Glutamatergic neuron (in vitro differentiated cells): ENCODE data around the gene PTPRH. TPM values are rescaled to one million over a fixed set of nuclear protein-coding genes. Genes with fewer than 3 reads are reported as not detected.

Experiments used
- DNase-seq: peaks from one replicate; pipeline ENCODE4 v3.0.0; 2022
- H3K27ac Mint-ChIP-seq: one replicate; pipeline ENCODE4 v1.8.0; 2020; ENCODE audit warnings: mild to moderate bottlenecking, mixed read lengths, inconsistent platforms; ENCODE audit not compliant: unreplicated experiment
- H3K27me3 Mint-ChIP-seq: one replicate; pipeline ENCODE4 v1.8.0; 2020; ENCODE audit warnings: mild to moderate bottlenecking, moderate library complexity, mixed read lengths, inconsistent platforms; ENCODE audit not compliant: unreplicated experiment
- H3K36me3 Mint-ChIP-seq: one replicate; pipeline ENCODE4 v1.8.0; 2020; ENCODE audit warnings: mild to moderate bottlenecking, mixed read lengths, inconsistent platforms; ENCODE audit not compliant: unreplicated experiment
- H3K4me1 Mint-ChIP-seq: one replicate; pipeline ENCODE4 v1.8.0; 2020; ENCODE audit warnings: mild to moderate bottlenecking, low read depth, mixed read lengths, inconsistent platforms; ENCODE audit not compliant: unreplicated experiment
- H3K4me3 Mint-ChIP-seq: one replicate; pipeline ENCODE4 v1.8.0; 2020; ENCODE audit warnings: mild to moderate bottlenecking, mixed read lengths, inconsistent platforms; ENCODE audit not compliant: unreplicated experiment
- H3K9me3 Mint-ChIP-seq: one replicate; pipeline ENCODE4 v1.8.0; 2020; ENCODE audit warnings: mild to moderate bottlenecking, moderate library complexity, mixed read lengths, inconsistent platforms; ENCODE audit not compliant: unreplicated experiment
- total RNA-seq: library from RNA; stranded (reverse); fragmentation: NEBNext Ultra II Directional; extraction: Animal tissue kit (Norgen Biotek cat#: 25700); gene quantifications from one replicate; pipeline ENCODE4 v1.2.1, GENCODE V29; 2021; ENCODE audit not compliant: unreplicated experiment
- TF ChIP-seq, protein P1 (sequence below): fragments of 200-600 bp; sonication (generic); IDR thresholded peaks from one replicate; pipeline ENCODE4 v1.5.0; 2021; ENCODE audit not compliant: partially characterized antibody, unreplicated experiment

PTPRH gene
- total RNA-seq, 1 donor from 2014 or later: 7.4 TPM

GRCh38 chr19:55247621-55248099, 38.4 kb upstream of the PTPRH start:
- Mint-ChIP-seq H3K4me3 (no peak overlapping the region), H3K27me3 (peaks cover 12% of the 10 kb centered on the region), H3K4me1 (peaks cover 27% of the 10 kb centered on the region), H3K9me3 (peaks cover 5% of the 10 kb centered on the region), H3K27ac (no peak overlapping the region), H3K36me3 (no peaks in the 10 kb centered on the region)
- TF ChIP-seq, protein P1, sequence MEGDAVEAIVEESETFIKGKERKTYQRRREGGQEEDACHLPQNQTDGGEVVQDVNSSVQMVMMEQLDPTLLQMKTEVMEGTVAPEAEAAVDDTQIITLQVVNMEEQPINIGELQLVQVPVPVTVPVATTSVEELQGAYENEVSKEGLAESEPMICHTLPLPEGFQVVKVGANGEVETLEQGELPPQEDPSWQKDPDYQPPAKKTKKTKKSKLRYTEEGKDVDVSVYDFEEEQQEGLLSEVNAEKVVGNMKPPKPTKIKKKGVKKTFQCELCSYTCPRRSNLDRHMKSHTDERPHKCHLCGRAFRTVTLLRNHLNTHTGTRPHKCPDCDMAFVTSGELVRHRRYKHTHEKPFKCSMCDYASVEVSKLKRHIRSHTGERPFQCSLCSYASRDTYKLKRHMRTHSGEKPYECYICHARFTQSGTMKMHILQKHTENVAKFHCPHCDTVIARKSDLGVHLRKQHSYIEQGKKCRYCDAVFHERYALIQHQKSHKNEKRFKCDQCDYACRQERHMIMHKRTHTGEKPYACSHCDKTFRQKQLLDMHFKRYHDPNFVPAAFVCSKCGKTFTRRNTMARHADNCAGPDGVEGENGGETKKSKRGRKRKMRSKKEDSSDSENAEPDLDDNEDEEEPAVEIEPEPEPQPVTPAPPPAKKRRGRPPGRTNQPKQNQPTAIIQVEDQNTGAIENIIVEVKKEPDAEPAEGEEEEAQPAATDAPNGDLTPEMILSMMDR: no peak
- DNase-seq: no peak

- peaks cover 5% of the 10 kb centered on the region for H3K9me3 Mint-ChIP-seq
- H3K27ac Mint-ChIP-seq: no peak overlapping the region
- DNase-seq: no peak
- H3K27me3 Mint-ChIP-seq: peaks cover 12% of the 10 kb centered on the region
- H3K4me3 Mint-ChIP-seq: no peak overlapping the region
- H3K4me1 Mint-ChIP-seq: peaks cover 26% of the 10 kb centered on the region
- TF ChIP-seq, protein P1: no peak
- no peaks in the 10 kb centered on the region for H3K36me3 Mint-ChIP-seq
Observed at GRCh38 chr19:55246462-55247451, 37.5 kb upstream of the PTPRH start.

DNA sequence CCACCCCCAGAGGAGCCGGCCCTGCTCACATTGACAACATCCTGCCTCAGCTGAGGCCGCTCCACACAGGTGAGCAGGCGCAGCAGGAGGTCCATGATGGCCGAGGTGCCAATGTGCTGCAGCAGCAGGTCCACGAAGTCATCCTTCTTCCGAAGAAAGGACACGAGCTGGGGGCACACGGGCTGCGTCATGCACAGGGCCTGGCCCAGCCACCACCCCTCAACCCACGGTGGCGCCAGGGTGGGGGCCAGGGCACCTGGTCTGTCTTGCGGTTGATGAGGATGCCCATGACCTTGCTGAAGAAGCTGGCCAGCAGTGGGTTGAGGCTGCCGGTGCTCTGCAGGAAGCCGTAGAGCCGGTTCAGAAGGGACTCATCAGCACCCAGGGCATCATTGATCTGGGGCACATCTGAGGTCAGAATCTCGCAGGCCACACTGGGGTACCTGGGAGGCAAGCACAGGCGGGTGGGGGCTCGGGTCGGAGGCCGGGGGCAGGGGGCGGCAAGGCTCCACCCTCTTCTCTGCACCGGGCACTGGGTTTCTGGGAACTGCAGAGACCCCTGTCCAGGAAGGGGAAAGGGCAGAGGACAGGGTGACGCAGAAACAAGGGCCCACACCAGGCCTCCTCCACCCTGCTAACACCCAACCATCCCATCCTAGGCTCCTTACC, 36.1 kb upstream of the PTPRH start:
- Mint-ChIP-seq H3K27ac (no peak overlapping the region), H3K27me3 (peaks cover 11% of the 10 kb centered on the region), H3K9me3 (peaks cover 5% of the 10 kb centered on the region), H3K4me1 (peaks cover 13% of the 10 kb centered on the region), H3K4me3 (no peak overlapping the region), H3K36me3 (no peaks in the 10 kb centered on the region)
- TF ChIP-seq, protein P1: no peak
- no peak for DNase-seq

GRCh38 chr19:55244004-55244680, 34.8 kb upstream of the PTPRH start:
- peaks cover 11% of the 10 kb centered on the region for H3K27me3 Mint-ChIP-seq
- TF ChIP-seq, protein P1: no peak
- DNase-seq: no peak
- H3K36me3 Mint-ChIP-seq: no peaks in the 10 kb centered on the region
- no peak overlapping the region for H3K4me3 Mint-ChIP-seq
- H3K9me3 Mint-ChIP-seq: peaks cover 5% of the 10 kb centered on the region
- peaks cover 13% of the 10 kb centered on the region for H3K4me1 Mint-ChIP-seq
- H3K27ac Mint-ChIP-seq: no peak overlapping the region
